Endothelial cell of umbilical vein (primary cell): ENCODE results near the gene SLC35A3. TPM values are rescaled to one million over a fixed set of nuclear protein-coding genes. Genes with fewer than 3 reads are reported as not detected.

Source experiments
- BruUV-seq: library from RNA; stranded (reverse); fragments of 400-500 nt; replicated peaks from 2 replicates; lab custom pipeline; 2021; lab: Mats Ljungman, UMichigan
- CTCF ChIA-PET: fragments of 300-600, 350-600 bp; sonication (Branson Sonifier 250); formaldehyde crosslinking; loops from one replicate; lab custom pipeline; 2021; ENCODE audit warnings: antibody characterized with exemption, inconsistent platforms; lab: Charles Lee
- POLR2A ChIA-PET: fragments of 300-600, 350-600 bp; sonication (Branson Sonifier 250); formaldehyde crosslinking; loops from one replicate; lab custom pipeline; 2021; ENCODE audit warnings: antibody characterized with exemption, inconsistent platforms; lab: Charles Lee
- DNase-seq: peaks from one replicate; pipeline ENCODE4 v3.0.0-alpha.2; 2011; ENCODE audit warnings: low read depth, low spot score
- FAIRE-seq: peaks from 2 replicates; lab custom pipeline; 2011; peaks lifted over from hg19 to GRCh38; lab: Jason Lieb, UNC
- H2AFZ ChIP-seq: 2 replicates; pipeline ENCODE4 v1.6.0; 2012; ENCODE audit warnings: low read depth, low read length, control low read depth, inconsistent platforms
- H3K27ac ChIP-seq: 2 replicates; pipeline ENCODE4 v1.5.1; 2011; ENCODE audit warnings: low read depth, mild to moderate bottlenecking, control low read depth, low read length, moderate library complexity; ENCODE audit not compliant: insufficient read depth
- H3K27me3 ChIP-seq, 2 experiments: 2 replicates each; pipeline versions ENCODE4 v1.6.0 to v1.6.1; 2011; ENCODE audit warnings: low read length in 2 of 2, mixed read lengths in 1 of 2; ENCODE audit not compliant: control insufficient read depth in 2 of 2, insufficient read depth in 2 of 2
- H3K36me3 ChIP-seq, 2 experiments: 2 replicates in 1 of 2; 3 replicates in 1 of 2; pipeline ENCODE4 v1.5.1; 2011; ENCODE audit warnings: low read length in 2 of 2, mild to moderate bottlenecking in 1 of 2, moderate library complexity in 1 of 2; ENCODE audit not compliant: control insufficient read depth in 2 of 2, insufficient read depth in 2 of 2; ENCODE audit errors: extremely low read depth in 1 of 2
- H3K4me1 ChIP-seq: 3 replicates; pipeline ENCODE4 v1.5.1; 2011; ENCODE audit warnings: mild to moderate bottlenecking, low read length; ENCODE audit not compliant: control insufficient read depth, insufficient read depth; ENCODE audit errors: extremely low read depth
- H3K4me2 ChIP-seq: 2 replicates; pipeline ENCODE4 v1.6.1; 2011; ENCODE audit warnings: low read length, control low read depth, mixed read lengths; ENCODE audit not compliant: insufficient read depth
- H3K4me3 ChIP-seq, 3 experiments: fragments of 200-600 bp in 1 of 3; sonication (generic), shearing (Covaris generic) in 1 of 3; replicated peaks in 1 of 3; 2 replicates each; pipeline ENCODE4 v1.5.1; 2011 to 2016; ENCODE audit warnings: control low read depth in 3 of 3, low read length in 3 of 3, mild to moderate bottlenecking in 2 of 3, inconsistent platforms in 1 of 3, low read depth in 1 of 3, moderate library complexity in 1 of 3; ENCODE audit not compliant: insufficient read depth in 1 of 3
- H3K79me2 ChIP-seq: 2 replicates; pipeline ENCODE4 v1.6.0; 2012; ENCODE audit warnings: low read length, inconsistent platforms; ENCODE audit not compliant: control insufficient read depth, insufficient read depth
- H3K9ac ChIP-seq: replicated peaks from 2 replicates; pipeline ENCODE3; 2011; ENCODE audit warnings: low read length, control low read depth; ENCODE audit not compliant: insufficient read depth; ENCODE audit errors: extremely low read depth
- H3K9me1 ChIP-seq: replicated peaks from 3 replicates; pipeline ENCODE4 v1.6.0; 2011; ENCODE audit warnings: mild to moderate bottlenecking, low read length; ENCODE audit not compliant: control insufficient read depth, insufficient read depth; ENCODE audit errors: extremely low read depth
- H3K9me3 ChIP-seq: replicated peaks from 2 replicates; pipeline ENCODE4 v1.5.1; 2012; ENCODE audit warnings: low read length, inconsistent platforms; ENCODE audit not compliant: control insufficient read depth, insufficient read depth
- H4K20me1 ChIP-seq: replicated peaks from 2 replicates; pipeline ENCODE3; 2011; ENCODE audit warnings: mild to moderate bottlenecking, low read length; ENCODE audit not compliant: control insufficient read depth, insufficient read depth; ENCODE audit errors: extremely low read depth
- CTCF ChIP-seq, 2 donors: IDR thresholded peaks; 1 replicate in 1 of 2; 2 replicates in 1 of 2; pipeline ENCODE4 v1.5.1; 2011; ENCODE audit warnings: low read length in 2 of 2, mild to moderate bottlenecking in 2 of 2, moderate library complexity in 2 of 2, control low read depth in 1 of 2, inconsistent platforms in 1 of 2, low read depth in 1 of 2; ENCODE audit not compliant: insufficient read depth in 1 of 2; ENCODE audit errors: extremely low read depth in 1 of 2
- GATA2 ChIP-seq: IDR thresholded peaks from 2 replicates; pipeline ENCODE4 v1.7.0; 2011; ENCODE audit warnings: low read depth, mild to moderate bottlenecking, moderate library complexity, mixed read lengths, low read length; ENCODE audit not compliant: insufficient read length, insufficient read depth
- MAX ChIP-seq: IDR thresholded peaks from 2 replicates; pipeline ENCODE4 v1.6.1; 2011; ENCODE audit not compliant: insufficient read depth, insufficient read length
- MYC ChIP-seq: IDR thresholded peaks from one replicate; pipeline ENCODE4 v1.6.1; 2011; ENCODE audit warnings: mild to moderate bottlenecking, low read depth, low read length
- dilution Hi-C: fragments of 300-500 bp; cut with MboI; formaldehyde crosslinking; loops from one replicate; pipeline ENCODE4 v1.15.0; 2019; ENCODE audit warnings: low sequenced_read_pairs; ENCODE audit not compliant: extremely low pct_ligation_motif_present
- intact Hi-C: fragments of 100-400 bp; cut with micrococcal nuclease; formaldehyde crosslinking; loops from one replicate; pipeline ENCODE4 v1.10.0; 2022
- polyA plus RNA-seq, 4 experiments: library from polyadenylated mRNA; depleted of rRNA in 3 of 4; stranded (reverse) in 3 of 4; unstranded in 1 of 4; fragments of >200 nt; gene quantifications; 2 replicates each; pipeline versions ENCODE4 v1.2.1 to v1.2.3, GENCODE V29; 2011 to 2012; ENCODE audit warnings: missing spikeins in 1 of 4
- total RNA-seq: library from RNA; stranded (reverse); gene quantifications from 2 replicates; pipeline ENCODE4 v1.2.3, GENCODE V29; 2021

The SLC35A3 gene
- total and polyA plus RNA-seq, 2 donors (not counting 3 experiments of a cell fraction or from before 2014, with no cell fraction given) = 3.6 to 19.0 TPM

DNA sequence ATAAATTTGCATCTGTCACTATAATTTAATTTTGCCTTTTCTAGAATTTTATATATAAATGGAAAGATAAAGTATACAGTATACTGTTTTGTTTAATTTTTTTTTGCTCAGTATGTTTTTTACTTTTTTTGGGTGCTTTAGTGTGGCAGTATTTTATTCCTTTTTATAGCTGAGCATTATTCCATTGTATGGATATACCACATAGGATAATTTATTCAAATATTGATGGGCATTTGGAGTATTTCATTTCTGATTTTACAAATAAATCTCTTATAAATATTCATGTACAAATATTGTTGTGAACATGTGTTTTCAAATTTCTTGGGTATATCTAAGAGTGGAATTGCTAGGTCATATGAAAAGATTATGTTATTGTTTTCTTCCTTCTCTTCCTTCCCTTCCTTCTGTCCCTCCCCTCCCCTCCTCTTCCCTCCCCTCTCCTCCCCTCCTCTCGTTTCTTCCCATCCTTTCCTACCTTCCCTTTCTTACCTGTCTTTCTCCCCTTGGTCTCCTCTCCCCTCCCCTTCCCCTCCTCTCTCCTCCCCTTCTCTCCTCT, 18.5 kb downstream of the SLC35A3 start:
- ChIA-PET CTCF (interaction anchor here (1.6 to 1.8 kb wide), 2 partner anchors 10 to 24 kb away, joined by 4 read pairs; no protein-coding TSS in a partner anchor), POLR2A (no interaction called here)
- no peak overlapping the region for H3K4me3 ChIP-seq
- H3K79me2 ChIP-seq = peaks cover 14% of the 10 kb centered on the region
- TF ChIP-seq MAX = no peak
- TF ChIP-seq GATA2 = no peak
- FAIRE-seq (no peak), DNase-seq (no peak)
- H3K36me3 ChIP-seq = no peaks in the 10 kb centered on the region
- no peaks in the 10 kb centered on the region for H3K4me1 ChIP-seq
- H3K4me2 ChIP-seq = no peak overlapping the region
- intact Hi-C loops = no loop called here
- H2AFZ ChIP-seq = no peak overlapping the region
- no TSS peak for BruUV-seq
- dilution Hi-C loops = no loop called here
- no peak overlapping the region for H3K9ac ChIP-seq
- no peaks in the 10 kb centered on the region for H3K9me1 ChIP-seq
- no peaks in the 10 kb centered on the region for H3K9me3 ChIP-seq
- no peaks in the 10 kb centered on the region for H4K20me1 ChIP-seq
- H3K27ac ChIP-seq = no peak overlapping the region
- no peaks in the 10 kb centered on the region for H3K27me3 ChIP-seq

DNA sequence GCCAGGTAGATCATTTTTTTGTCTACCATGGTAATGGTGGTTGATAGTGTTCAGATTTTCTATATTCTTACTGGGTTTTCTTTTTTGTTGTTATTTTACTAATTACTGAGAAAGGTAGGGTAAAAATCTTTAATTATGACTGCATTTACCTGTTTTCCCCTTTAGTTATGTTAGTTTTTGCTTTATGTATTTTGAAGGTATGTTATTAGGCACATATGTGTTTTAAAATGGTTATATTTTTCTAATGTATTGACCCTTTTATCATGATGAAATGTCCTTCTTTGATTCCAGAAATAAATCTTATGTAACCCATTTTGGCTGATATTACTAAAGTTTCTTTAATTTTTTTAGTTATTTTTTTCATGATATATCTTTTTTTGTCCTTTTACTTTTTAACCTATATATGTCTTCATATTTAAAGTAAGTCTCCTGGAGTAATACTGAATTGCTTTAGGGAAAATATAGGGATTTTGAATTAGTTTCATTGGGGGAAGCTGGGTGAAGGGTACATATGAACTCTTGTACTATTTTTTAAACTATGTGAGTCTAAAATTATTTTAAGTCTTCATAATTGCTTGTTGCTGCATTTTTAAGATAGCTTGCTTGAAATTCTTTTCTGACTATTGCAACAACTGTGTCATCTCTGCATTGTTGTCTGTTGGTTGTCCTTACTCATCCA, 22.4 kb downstream of the SLC35A3 start:
- Histone ChIP-seq H3K4me2 (no peak overlapping the region), H3K27me3 (no peaks in the 10 kb centered on the region), H3K27ac (no peak overlapping the region), H3K4me1 (no peaks in the 10 kb centered on the region), H3K36me3 (no peaks in the 10 kb centered on the region), H3K9ac (no peak overlapping the region), H3K9me1 (no peaks in the 10 kb centered on the region), H3K79me2 (peaks cover 12% of the 10 kb centered on the region), H3K4me3 (no peak overlapping the region), H4K20me1 (no peaks in the 10 kb centered on the region), H3K9me3 (no peaks in the 10 kb centered on the region), H2AFZ (no peak overlapping the region)
- CTCF ChIA-PET = no interaction called here
- BruUV-seq = no TSS peak
- FAIRE-seq = no peak
- no peak for DNase-seq
- intact Hi-C loops (loop anchor here (10.0 kb wide), 1 partner anchor 57 kb away; no protein-coding TSS in a partner anchor), dilution Hi-C loops (no loop called here)
- POLR2A ChIA-PET = no interaction called here
- TF ChIP-seq MYC = no peak
- no peak for TF ChIP-seq CTCF (IDR thresholded peaks at IDR 0.05; ENCODE audit: extremely low read depth in 1 of 2, insufficient read depth in 1 of 2, low read depth in 1 of 2, low read length in 2 of 2)
